ENCODE results near the gene AFF3.

The AFF3 gene

GRCh38 chr2:100004348-100004884, 138.0 kb downstream of the AFF3 start:
- H3K4me3 Mint-ChIP-seq: no peak overlapping the region
- DNase-seq (ENCODE audit: low spot score): no peak
- H3K27ac Mint-ChIP-seq: no peak overlapping the region
- H3K27me3 Mint-ChIP-seq (ENCODE audit: low read depth): no peaks in the 10 kb centered on the region
- H3K4me1 Mint-ChIP-seq (ENCODE audit: low read depth): peaks cover 8% of the 10 kb centered on the region
- H3K9me3 Mint-ChIP-seq: no peaks in the 10 kb centered on the region
- peaks cover 2% of the 10 kb centered on the region for H3K36me3 Mint-ChIP-seq (ENCODE audit: low read depth)

DNA sequence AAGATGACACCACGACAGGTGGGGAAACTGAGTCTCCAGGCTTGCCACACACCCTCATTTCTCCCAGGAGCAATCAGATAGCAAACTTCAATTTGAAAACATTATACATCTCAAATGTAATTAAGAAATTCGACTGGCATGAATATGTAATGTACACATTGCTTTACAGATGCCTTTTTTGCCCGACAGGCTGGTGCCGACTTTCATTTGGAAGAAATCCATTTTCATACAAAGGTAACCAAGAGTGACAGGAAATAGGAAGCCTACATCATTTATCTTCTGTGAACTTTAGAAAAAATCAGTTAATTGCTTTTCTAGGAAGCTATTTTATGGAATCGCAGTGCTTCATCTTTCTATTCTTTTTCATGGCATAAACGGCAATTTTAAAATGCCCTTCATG, 140.3 kb downstream of the AFF3 start:
- H3K36me3 Mint-ChIP-seq (ENCODE audit: low read depth): peaks cover 2% of the 10 kb centered on the region
- H3K27me3 Mint-ChIP-seq (ENCODE audit: low read depth): no peaks in the 10 kb centered on the region
- no peak overlapping the region for H3K27ac Mint-ChIP-seq
- H3K4me1 Mint-ChIP-seq (ENCODE audit: low read depth): peaks cover 8% of the 10 kb centered on the region
- no peak overlapping the region for H3K4me3 Mint-ChIP-seq
- DNase-seq (ENCODE audit: low spot score): no peak
- no peaks in the 10 kb centered on the region for H3K9me3 Mint-ChIP-seq

- Mint-ChIP-seq H3K4me1 (ENCODE audit: low read depth) (peaks cover 8% of the 10 kb centered on the region), H3K36me3 (ENCODE audit: low read depth) (peaks cover 2% of the 10 kb centered on the region), H3K4me3 (peak overlapping the region; percentile 46), H3K27me3 (ENCODE audit: low read depth) (no peaks in the 10 kb centered on the region), H3K27ac (peak overlapping the region; percentile 67), H3K9me3 (no peaks in the 10 kb centered on the region)
- no peak for DNase-seq (ENCODE audit: low spot score)
Measured at GRCh38 chr2:100000915-100001707, 141.3 kb downstream of the AFF3 start.

DNA sequence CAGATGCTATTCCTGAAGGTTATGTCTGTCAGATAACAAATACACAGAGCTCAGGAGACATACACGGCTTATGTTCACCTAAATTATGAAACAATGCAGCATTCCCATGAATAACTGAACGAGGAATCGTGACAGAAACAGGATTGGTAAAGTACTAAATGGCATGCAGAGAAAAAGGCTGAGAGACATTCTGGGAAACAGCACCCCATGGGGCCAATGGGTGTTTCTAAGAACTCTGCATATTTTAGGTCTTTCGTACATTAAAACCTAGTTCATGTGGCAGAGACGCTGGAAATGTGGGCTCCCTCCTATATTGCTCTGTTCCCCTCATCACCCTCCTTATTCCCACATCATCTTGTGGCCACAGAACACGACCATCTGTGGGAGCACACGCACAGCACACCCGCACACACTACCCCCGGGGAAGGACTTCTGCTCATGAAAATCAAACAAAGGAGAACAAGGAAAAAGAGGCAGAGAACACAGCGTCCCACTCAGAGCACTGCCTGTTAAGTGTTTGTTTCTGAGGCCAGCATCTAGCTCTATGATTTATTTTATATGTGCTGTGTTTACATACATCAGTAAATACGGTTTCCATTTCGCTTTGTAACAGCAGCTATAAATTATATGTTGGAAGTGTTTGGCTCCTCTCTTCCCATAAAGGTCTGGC, 143.6 kb downstream of the AFF3 start:
- Mint-ChIP-seq H3K36me3 (ENCODE audit: low read depth) (peaks cover 2% of the 10 kb centered on the region), H3K4me1 (ENCODE audit: low read depth) (peaks cover 8% of the 10 kb centered on the region), H3K4me3 (no peak overlapping the region), H3K27me3 (ENCODE audit: low read depth) (no peaks in the 10 kb centered on the region), H3K27ac (no peak overlapping the region), H3K9me3 (no peaks in the 10 kb centered on the region)
- DNase-seq (ENCODE audit: low spot score): no peak

GRCh38 chr2:99989905-99990304, 152.5 kb downstream of the AFF3 start:
- Mint-ChIP-seq H3K9me3 (no peaks in the 10 kb centered on the region), H3K27me3 (ENCODE audit: low read depth) (no peaks in the 10 kb centered on the region), H3K27ac (no peak overlapping the region), H3K4me1 (ENCODE audit: low read depth) (no peaks in the 10 kb centered on the region), H3K4me3 (no peak overlapping the region), H3K36me3 (ENCODE audit: low read depth) (no peaks in the 10 kb centered on the region)
- DNase-seq (ENCODE audit: low spot score): no peak

- Mint-ChIP-seq H3K4me3 (no peak overlapping the region), H3K27ac (no peak overlapping the region), H3K9me3 (no peaks in the 10 kb centered on the region), H3K27me3 (ENCODE audit: low read depth) (no peaks in the 10 kb centered on the region), H3K4me1 (ENCODE audit: low read depth) (no peaks in the 10 kb centered on the region), H3K36me3 (ENCODE audit: low read depth) (no peaks in the 10 kb centered on the region)
- no peak for DNase-seq (ENCODE audit: low spot score)
Measured at GRCh38 chr2:99988599-99988998, 153.8 kb downstream of the AFF3 start.

GRCh38 chr2:99987160-99987559, 155.2 kb downstream of the AFF3 start:
- no peaks in the 10 kb centered on the region for H3K4me1 Mint-ChIP-seq (ENCODE audit: low read depth)
- no peak for DNase-seq (ENCODE audit: low spot score)
- no peak overlapping the region for H3K27ac Mint-ChIP-seq
- H3K9me3 Mint-ChIP-seq: no peaks in the 10 kb centered on the region
- no peaks in the 10 kb centered on the region for H3K27me3 Mint-ChIP-seq (ENCODE audit: low read depth)
- H3K4me3 Mint-ChIP-seq: no peak overlapping the region
- no peaks in the 10 kb centered on the region for H3K36me3 Mint-ChIP-seq (ENCODE audit: low read depth)

DNA sequence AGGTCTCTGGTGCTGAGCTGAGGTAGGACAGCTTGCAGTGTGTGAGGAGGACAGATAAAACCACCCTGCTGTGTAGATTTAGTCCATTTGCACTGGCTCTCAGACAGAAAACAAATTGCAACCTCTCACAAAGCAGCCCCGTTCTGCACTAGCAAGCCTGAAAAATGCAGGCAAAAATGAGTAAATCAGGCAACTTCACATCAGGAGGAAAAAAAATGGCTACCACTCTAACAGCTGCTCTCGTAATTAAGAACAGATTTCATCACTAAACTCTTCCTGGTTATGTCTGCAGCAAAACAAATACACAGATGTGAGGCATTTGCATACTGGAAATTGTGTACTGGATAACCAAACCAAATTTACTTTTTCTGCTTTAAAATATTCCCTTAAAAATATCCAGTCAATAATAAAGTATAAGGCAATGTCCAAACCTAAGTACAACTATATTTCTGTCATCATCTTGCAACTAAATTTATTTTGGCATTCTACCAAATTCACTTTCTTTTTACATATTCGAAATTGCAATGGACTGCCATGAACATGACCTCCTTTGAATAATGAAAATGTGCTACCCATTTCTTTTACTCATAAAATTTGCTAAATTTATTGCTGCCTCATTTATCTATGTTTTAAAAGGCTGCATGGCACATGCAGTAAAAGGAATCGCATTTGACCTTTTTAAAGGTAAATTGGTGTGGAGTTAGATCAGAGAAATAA, 157.4 kb downstream of the AFF3 start:
- no peaks in the 10 kb centered on the region for H3K9me3 Mint-ChIP-seq
- no peaks in the 10 kb centered on the region for H3K36me3 Mint-ChIP-seq (ENCODE audit: low read depth)
- no peaks in the 10 kb centered on the region for H3K4me1 Mint-ChIP-seq (ENCODE audit: low read depth)
- no peak overlapping the region for H3K4me3 Mint-ChIP-seq
- H3K27me3 Mint-ChIP-seq (ENCODE audit: low read depth): no peaks in the 10 kb centered on the region
- no peak for DNase-seq (ENCODE audit: low spot score)
- no peak overlapping the region for H3K27ac Mint-ChIP-seq

- H3K27ac Mint-ChIP-seq: no peak overlapping the region
Measured at GRCh38 chr2:99982744-99983143, 159.6 kb downstream of the AFF3 start.

DNA sequence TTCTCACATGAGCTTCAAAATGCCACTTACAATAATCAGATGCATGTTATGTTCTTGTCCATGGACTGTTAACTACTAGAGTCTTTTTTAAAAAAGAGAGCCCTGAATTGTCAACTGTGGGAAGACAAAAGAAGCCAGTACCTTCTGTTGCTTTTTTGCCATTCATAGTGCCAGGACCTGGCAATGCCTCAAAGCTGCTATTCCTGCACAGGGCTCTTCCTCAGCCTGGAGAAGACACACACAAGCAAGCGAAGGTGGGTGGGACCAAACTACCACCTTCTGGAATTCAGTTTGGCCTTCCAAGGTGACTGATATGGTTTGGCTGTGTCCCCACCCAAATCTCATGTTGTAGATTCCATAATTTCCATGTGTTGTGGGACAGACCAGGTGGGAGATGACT, 160.6 kb downstream of the AFF3 start:
- Mint-ChIP-seq H3K9me3 (no peaks in the 10 kb centered on the region), H3K27me3 (ENCODE audit: low read depth) (no peaks in the 10 kb centered on the region), H3K4me1 (ENCODE audit: low read depth) (no peaks in the 10 kb centered on the region), H3K4me3 (no peak overlapping the region), H3K36me3 (ENCODE audit: low read depth) (no peaks in the 10 kb centered on the region), H3K27ac (no peak overlapping the region)
- DNase-seq (ENCODE audit: low spot score): no peak

More at GRCh38 chr2:99982744-99983143, 159.6 kb downstream of the AFF3 start:
- DNase-seq (ENCODE audit: low spot score): no peak
- no peak overlapping the region for H3K4me3 Mint-ChIP-seq
- no peaks in the 10 kb centered on the region for H3K27me3 Mint-ChIP-seq (ENCODE audit: low read depth)
- H3K36me3 Mint-ChIP-seq (ENCODE audit: low read depth): no peaks in the 10 kb centered on the region
- no peaks in the 10 kb centered on the region for H3K4me1 Mint-ChIP-seq (ENCODE audit: low read depth)
- H3K9me3 Mint-ChIP-seq: no peaks in the 10 kb centered on the region

DNA sequence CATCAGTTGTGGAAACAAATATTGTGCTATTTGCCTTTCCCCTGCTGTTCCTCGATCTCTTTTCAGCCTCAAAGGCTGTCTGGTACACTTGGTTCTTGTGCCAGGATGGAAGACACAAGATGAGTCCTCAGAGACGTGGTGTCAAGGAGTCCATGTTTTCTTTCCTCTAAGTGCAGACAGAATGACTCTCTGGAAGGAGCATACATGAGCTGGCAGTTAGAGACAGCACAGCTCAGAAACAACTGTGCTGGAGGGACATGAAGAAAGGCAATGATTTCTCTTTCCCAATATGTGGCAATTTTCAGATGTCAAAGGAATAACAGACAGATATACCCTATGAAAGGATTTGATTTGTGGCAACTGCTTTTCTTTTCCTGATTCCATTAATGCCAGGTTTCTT, 162.2 kb downstream of the AFF3 start:
- H3K4me3 Mint-ChIP-seq: no peak overlapping the region
- no peaks in the 10 kb centered on the region for H3K4me1 Mint-ChIP-seq (ENCODE audit: low read depth)
- no peaks in the 10 kb centered on the region for H3K9me3 Mint-ChIP-seq
- H3K27me3 Mint-ChIP-seq (ENCODE audit: low read depth): no peaks in the 10 kb centered on the region
- no peaks in the 10 kb centered on the region for H3K36me3 Mint-ChIP-seq (ENCODE audit: low read depth)
- no peak overlapping the region for H3K27ac Mint-ChIP-seq
- no peak for DNase-seq (ENCODE audit: low spot score)

DNA sequence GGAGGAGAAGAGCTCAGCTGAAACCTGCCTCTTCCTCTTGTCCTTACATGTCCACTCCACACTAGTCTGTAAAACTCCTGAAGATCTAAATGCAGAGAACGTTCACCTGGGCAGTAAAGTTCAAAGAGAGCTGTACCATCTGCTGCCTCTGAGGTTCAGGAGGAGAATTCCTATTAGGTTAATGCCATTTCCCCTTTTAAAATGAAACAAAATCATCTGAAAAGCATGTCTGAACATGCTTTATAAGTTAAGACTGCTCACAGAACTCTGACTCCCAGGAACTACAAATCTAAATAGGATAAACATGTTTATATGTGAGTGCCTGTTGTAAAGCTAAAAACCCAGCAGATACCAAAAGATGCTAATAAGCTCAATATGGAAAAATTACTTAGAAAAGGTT, 164.4 kb downstream of the AFF3 start:
- Mint-ChIP-seq H3K4me3 (no peak overlapping the region), H3K27ac (no peak overlapping the region), H3K4me1 (ENCODE audit: low read depth) (no peaks in the 10 kb centered on the region), H3K27me3 (ENCODE audit: low read depth) (no peaks in the 10 kb centered on the region), H3K9me3 (no peaks in the 10 kb centered on the region), H3K36me3 (ENCODE audit: low read depth) (no peaks in the 10 kb centered on the region)
- DNase-seq (ENCODE audit: low spot score): no peak

- no peaks in the 10 kb centered on the region for H3K4me1 Mint-ChIP-seq (ENCODE audit: low read depth)
- peaks cover 2% of the 10 kb centered on the region for H3K27me3 Mint-ChIP-seq (ENCODE audit: low read depth)
- H3K4me3 Mint-ChIP-seq: no peak overlapping the region
- H3K9me3 Mint-ChIP-seq: no peaks in the 10 kb centered on the region
- H3K27ac Mint-ChIP-seq: no peak overlapping the region
- no peak for DNase-seq (ENCODE audit: low spot score)
- H3K36me3 Mint-ChIP-seq (ENCODE audit: low read depth): no peaks in the 10 kb centered on the region
Measured at GRCh38 chr2:99975386-99975785, 167.0 kb downstream of the AFF3 start.
